Measurements from ENCODE around the gene FBXW5.

FBXW5 gene

DNA sequence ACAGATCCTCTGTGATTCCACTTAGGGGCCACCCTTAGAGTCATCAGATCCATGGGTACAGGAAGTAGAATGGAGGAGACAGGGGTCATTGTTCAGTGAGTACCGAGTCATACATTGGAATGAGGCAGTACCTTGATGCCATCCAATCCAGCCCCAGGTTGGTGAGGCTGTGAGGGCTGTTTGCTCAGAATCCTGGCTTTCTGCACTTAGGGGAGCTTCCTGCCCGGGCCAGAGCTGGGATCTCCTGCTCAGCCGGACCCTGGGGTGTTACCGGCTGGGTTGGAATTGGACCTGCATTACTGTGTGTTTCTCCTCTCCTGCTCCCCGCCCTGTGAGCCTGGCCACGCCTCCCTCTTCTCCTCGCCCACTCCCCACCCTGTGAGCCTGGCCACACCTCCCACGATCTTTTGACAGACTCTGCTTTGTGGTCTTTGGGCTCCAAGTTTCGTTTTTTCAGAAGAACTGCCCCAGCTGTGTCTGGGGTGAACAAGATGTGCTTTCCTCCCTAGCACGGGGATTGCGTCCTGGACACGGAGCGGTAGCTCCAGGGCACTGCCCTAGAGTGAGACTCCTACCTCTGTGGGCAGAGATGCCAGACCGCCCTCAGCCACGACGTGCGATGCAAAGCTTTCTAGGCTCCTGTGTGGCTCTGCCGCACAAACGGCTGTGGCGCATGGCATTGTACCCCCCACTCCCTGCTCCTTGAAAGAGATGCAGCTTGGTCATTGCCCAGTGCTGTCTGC, 42.9 kb downstream of the FBXW5 start:
- TF ChIP-seq, protein P1, sequence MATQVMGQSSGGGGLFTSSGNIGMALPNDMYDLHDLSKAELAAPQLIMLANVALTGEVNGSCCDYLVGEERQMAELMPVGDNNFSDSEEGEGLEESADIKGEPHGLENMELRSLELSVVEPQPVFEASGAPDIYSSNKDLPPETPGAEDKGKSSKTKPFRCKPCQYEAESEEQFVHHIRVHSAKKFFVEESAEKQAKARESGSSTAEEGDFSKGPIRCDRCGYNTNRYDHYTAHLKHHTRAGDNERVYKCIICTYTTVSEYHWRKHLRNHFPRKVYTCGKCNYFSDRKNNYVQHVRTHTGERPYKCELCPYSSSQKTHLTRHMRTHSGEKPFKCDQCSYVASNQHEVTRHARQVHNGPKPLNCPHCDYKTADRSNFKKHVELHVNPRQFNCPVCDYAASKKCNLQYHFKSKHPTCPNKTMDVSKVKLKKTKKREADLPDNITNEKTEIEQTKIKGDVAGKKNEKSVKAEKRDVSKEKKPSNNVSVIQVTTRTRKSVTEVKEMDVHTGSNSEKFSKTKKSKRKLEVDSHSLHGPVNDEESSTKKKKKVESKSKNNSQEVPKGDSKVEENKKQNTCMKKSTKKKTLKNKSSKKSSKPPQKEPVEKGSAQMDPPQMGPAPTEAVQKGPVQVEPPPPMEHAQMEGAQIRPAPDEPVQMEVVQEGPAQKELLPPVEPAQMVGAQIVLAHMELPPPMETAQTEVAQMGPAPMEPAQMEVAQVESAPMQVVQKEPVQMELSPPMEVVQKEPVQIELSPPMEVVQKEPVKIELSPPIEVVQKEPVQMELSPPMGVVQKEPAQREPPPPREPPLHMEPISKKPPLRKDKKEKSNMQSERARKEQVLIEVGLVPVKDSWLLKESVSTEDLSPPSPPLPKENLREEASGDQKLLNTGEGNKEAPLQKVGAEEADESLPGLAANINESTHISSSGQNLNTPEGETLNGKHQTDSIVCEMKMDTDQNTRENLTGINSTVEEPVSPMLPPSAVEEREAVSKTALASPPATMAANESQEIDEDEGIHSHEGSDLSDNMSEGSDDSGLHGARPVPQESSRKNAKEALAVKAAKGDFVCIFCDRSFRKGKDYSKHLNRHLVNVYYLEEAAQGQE (IDR thresholded peaks at IDR 0.05; ENCODE audit: insufficient read depth in 1 of 2, low read depth in 2 of 2, low read length in 2 of 2): no peak
- TF ChIP-seq POLR2AphosphoS5 (IDR thresholded peaks at IDR 0.05; ENCODE audit: low read depth, low read length) (no peak), SIN3A (IDR thresholded peaks at IDR 0.05; ENCODE audit: borderline replicate concordance, insufficient read depth, low read length) (no peak)

DNA sequence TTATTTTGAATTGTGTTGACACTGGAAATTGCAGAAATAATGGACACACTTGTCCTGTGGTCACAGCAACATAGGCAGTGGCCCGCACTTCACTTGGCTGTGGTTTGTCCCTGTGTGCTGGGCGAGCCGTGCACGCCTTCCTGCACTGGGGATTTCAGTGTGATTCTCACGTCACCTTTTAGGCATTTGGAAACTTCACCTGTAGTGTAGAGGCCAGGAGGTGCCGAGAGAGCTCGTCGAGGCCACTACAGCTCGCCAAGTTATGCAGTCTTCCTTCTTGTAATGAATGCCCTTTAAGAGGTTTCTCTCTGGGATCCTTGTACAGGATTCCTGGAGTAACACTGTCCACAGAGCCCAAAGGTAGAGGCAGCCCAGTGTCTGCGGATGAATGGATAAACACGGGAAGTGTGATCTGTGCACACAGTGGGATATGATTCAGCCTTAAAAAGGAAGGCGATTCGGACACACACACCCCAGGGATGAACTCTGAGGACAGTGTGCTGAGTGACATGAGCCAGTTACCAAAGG, 43.5 kb downstream of the FBXW5 start:
- TF ChIP-seq POLR2AphosphoS5 (IDR thresholded peaks at IDR 0.05; ENCODE audit: low read depth, low read length) (no peak), TAF1 (IDR thresholded peaks at IDR 0.05; ENCODE audit: borderline replicate concordance, insufficient read depth, low read length) (no peak), SIN3A (IDR thresholded peaks at IDR 0.05; ENCODE audit: borderline replicate concordance, insufficient read depth, low read length) (no peak), FOXP2 (optimal IDR thresholded peaks at IDR 0.05; ENCODE audit: borderline replicate concordance, extremely low read depth, extremely low read length, insufficient read depth) (no peak)
- TF ChIP-seq, protein P1 (IDR thresholded peaks at IDR 0.05; ENCODE audit: insufficient read depth in 1 of 2, low read depth in 2 of 2, low read length in 2 of 2): no peak

DNA sequence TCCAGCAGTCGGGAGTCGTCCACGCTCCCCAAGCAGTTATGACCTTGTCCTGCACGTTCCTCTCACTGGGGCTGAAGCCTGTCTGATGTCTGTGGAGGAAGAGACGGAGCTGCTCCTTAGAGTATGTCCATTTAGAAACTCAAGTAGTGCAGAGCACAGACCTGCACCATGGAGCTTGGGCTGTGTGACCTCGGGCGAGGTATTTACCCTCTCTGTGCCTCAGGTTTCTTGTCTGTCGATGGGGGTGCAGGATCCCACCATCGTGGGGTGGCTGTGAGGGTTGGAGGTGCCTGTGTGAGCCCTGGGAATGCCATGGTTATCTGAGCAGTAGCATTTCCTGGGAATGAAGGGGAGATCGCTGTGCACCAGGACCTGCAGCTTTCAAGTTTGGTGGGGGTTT, 44.0 kb downstream of the FBXW5 start:
- no peak for TF ChIP-seq TAF1 (IDR thresholded peaks at IDR 0.05; ENCODE audit: borderline replicate concordance, insufficient read depth, low read length)
- no peak for TF ChIP-seq SIN3A (IDR thresholded peaks at IDR 0.05; ENCODE audit: borderline replicate concordance, insufficient read depth, low read length)
- TF ChIP-seq, protein P1 (IDR thresholded peaks at IDR 0.05; ENCODE audit: insufficient read depth in 1 of 2, low read depth in 2 of 2, low read length in 2 of 2): no peak
- TF ChIP-seq FOXP2 (optimal IDR thresholded peaks at IDR 0.05; ENCODE audit: borderline replicate concordance, extremely low read depth, extremely low read length, insufficient read depth): no peak
- no peak for TF ChIP-seq POLR2AphosphoS5 (IDR thresholded peaks at IDR 0.05; ENCODE audit: low read depth, low read length)

DNA sequence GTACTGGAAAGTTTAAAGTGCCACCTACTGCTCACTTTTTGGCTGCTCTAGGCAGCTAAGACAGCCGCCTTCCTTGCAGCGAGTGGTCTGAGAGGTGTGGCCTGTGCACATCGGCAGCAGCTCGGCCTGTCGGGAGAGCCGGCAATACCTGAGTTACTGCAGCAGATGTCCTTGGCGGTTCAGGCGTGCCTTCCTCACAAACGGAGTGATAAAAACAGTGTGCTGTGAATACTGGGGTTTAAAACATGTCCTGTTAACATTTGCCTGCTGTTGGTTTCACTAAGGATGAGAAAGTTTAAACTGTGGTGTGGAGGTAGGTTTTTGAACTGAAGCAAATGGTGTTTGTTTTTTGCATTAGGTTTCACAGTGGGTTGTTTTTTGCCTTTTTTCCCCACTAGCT, 45.3 kb downstream of the FBXW5 start:
- TF ChIP-seq TAF1 (IDR thresholded peaks at IDR 0.05; ENCODE audit: borderline replicate concordance, insufficient read depth, low read length) (no peak), POLR2AphosphoS5 (IDR thresholded peaks at IDR 0.05; ENCODE audit: low read depth, low read length) (no peak), SIN3A (IDR thresholded peaks at IDR 0.05; ENCODE audit: borderline replicate concordance, insufficient read depth, low read length) (no peak), FOXP2 (optimal IDR thresholded peaks at IDR 0.05; ENCODE audit: borderline replicate concordance, extremely low read depth, extremely low read length, insufficient read depth) (no peak)
- TF ChIP-seq, protein P1 (IDR thresholded peaks at IDR 0.05; ENCODE audit: insufficient read depth in 1 of 2, low read depth in 2 of 2, low read length in 2 of 2): no peak
